ENCODE results near the gene TCEAL5.
"Not testable (repeated sequence)": the region's sequence is repeated elsewhere in the genome, so short reads cannot be mapped to it uniquely, and the experiment has no call there.

The TCEAL5 gene, protein sequence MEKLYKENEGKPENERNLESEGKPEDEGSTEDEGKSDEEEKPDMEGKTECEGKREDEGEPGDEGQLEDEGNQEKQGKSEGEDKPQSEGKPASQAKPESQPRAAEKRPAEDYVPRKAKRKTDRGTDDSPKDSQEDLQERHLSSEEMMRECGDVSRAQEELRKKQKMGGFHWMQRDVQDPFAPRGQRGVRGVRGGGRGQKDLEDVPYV

DNA sequence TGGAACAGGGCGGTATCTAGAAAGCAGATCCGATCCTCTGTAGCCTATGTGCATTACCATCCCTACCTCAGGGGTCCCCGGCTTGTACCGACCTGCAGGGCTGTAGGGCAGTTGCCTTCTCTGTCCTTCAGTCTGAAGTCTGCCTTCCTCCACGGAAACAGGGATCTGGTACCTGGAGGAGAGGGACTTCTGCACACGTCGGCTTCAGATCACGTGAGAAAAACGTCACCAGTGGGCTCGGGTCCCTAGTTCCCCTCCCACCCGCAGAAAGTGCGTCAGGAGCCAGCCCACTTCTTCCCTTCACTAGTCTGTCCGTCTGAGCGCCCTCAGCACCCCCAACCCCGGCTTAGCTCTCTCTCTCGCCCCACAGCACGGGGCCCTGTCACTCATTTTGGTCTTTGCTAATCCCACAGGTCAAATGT is at the start of gene TCEAL5:
Gene TCEAL5 (minus strand): TSS at position 170 of the 422 bp plus-strand sequence. CDS start 2,187 bp downstream, outside the sequence.
- DNase-seq (ENCODE audit: low read depth, low spot score), result no peak

- no peak for DNase-seq (ENCODE audit: low read depth, low spot score)
Measured at GRCh38 chrX:103311399-103311780, 34.8 kb upstream of the TCEAL5 start.

GRCh38 chrX:103310555-103311398 is 34.2 kb upstream of the TCEAL5 start, which contains the start of gene BEX2:
Gene BEX2, minus strand, starts transcription at chrX:103310990. Its CDS starts 1,014 bp downstream, at chrX:103309976.
- peak; percentile 30 for DNase-seq (ENCODE audit: low read depth, low spot score)

- DNase-seq (ENCODE audit: low read depth, low spot score), result no peak
Measured at GRCh38 chrX:103309860-103310554, 33.5 kb upstream of the TCEAL5 start.

- DNase-seq (ENCODE audit: low read depth, low spot score), result not testable (repeated sequence)
Measured at GRCh38 chrX:103305666-103306065, 29.1 kb upstream of the TCEAL5 start.

DNA sequence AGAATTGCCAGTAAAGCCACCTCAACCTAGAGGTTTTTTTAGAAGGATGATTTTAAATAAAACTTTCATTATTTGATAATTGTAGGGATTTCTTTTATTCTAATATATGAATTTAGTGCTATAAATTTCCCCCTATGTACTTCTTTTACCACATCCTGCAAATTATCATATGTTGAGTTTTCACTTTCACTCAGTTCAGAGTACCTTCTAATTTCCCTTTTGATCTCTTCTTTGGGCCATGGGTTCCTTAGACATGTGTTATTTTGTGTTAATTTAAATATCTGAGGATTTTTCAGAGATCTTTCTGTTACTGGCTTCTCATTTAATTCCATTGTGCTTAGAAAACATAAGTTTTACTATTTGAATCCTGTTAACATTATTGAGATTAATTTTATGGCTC is 28.2 kb upstream of the TCEAL5 start:
- no peak for DNase-seq (ENCODE audit: low read depth, low spot score)

DNA sequence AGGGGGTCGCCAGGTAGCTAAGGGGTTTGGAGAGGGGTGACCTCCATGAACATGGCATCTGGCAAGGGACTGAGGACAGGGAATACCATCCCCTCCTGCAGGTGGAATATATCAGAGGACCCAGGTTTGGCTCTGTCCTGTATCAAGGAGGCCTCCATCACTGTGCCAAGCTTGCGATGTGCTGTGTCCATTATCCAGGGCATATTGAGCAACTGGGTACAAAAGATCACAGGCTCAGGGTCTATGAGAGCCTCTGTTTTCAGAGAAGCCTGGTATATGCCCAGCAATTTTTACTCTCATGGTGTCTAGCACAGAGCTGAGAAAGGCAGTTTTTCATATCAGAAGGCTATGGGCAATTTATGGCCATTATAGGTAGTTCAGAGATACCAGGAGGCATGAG is 16.6 kb upstream of the TCEAL5 start:
- DNase-seq (ENCODE audit: low read depth, low spot score), result no peak

DNA sequence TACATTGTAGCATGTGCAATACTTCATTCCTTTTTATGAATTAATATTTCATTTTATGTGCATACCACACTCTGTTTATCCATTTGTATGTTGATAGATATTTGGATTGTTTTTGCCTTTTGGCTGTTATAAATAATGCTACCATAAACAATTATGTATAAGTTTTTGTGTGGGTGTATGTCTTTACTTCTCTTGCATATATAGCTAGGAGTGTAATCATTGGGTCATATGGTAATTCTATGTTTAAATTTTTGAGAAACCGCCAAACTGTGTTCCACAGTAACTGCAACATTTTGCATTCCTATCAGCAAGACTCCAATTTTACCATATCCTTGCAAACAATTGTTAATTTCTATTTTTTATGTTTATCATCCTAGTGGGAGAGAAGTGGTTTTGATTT is 3.1 kb upstream of the TCEAL5 start:
- no peak for DNase-seq (ENCODE audit: low read depth, low spot score)

DNA sequence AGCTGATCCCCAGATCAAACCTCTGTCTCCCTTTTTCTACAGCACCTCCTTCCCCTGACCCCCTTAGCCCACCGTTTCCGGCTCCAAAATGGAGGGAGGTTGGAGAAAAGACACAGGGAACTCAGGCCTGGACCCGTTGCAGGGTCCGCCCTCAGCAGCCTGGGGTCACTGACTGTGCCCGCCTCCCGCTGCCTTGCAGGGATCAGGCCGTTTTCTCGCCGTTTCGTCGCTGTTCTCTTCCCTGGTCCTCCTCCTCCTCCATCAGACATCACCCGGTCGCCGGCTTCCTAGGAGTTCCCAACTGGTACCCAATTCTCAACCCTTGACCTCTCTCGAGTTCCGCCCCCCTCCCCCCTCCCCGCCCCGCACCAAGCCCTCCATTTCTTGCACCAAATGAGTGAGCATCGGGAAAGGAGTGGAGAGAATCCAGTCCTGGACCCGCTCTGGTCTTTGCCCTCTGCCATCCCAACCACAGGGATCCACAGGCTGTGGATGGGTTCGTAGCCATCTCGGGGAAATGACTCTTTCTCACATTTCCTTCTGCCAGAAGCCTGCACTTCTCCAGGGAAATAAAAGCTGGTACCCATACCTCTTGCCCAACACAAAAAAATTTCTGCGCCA is 493 bp downstream of the TCEAL5 start:
- DNase-seq (ENCODE audit: low read depth, low spot score), result no peak

DNA sequence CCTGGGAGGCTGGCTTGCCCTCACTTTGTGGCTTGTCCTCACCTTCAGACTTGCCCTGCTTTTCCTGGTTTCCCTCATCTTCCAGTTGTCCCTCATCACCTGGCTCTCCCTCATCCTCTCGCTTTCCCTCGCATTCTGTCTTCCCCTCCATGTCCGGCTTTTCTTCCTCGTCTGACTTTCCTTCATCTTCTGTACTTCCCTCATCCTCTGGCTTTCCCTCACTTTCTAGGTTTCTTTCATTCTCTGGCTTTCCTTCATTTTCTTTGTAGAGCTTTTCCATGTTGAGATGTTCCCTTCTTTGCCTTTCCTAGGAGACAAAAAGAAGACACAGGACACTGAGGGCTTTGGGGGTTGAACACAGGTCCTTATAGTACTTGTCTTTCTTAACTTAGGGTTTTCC is 2.3 kb downstream of the TCEAL5 start:
- no peak for DNase-seq (ENCODE audit: low read depth, low spot score)

DNA sequence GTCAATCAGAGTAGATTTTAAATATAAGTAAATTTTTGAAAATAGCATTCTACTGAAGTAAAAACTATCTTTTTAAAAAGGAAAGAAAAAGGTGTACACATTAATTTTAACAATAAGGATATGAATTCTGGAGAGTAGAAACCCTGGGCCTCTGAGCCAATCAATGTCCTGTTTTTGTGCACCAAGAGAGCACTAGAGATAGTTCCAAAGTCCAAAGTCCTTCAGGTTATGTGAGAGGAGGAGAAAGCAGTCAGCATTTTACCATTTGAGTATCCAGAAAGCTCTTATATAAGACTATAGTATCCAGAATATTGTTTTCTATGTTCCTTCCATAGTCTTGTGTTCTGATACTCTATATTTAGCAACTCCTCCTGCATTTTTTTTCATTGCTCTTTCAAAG is 18.3 kb downstream of the TCEAL5 start:
- DNase-seq (ENCODE audit: low read depth, low spot score), result no peak

DNA sequence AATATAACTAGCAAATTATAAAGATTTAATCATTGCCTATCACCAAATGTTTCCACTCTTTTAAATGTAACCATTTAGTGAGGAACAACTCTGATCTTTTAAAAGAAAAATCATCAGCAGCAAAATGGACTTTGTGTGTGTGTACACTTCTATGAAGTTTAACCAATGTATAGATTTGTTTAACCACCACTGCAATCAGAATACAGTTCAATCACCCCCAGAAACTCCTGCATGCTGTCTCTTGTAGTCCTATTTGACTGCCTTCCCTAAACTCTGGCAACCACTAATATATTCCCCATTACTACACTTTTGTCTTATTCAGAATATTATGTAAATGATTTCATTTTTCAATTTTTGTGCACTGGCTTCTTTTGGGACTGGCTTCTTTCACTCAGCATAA is 19.9 kb downstream of the TCEAL5 start:
- DNase-seq (ENCODE audit: low read depth, low spot score), result no peak

DNA sequence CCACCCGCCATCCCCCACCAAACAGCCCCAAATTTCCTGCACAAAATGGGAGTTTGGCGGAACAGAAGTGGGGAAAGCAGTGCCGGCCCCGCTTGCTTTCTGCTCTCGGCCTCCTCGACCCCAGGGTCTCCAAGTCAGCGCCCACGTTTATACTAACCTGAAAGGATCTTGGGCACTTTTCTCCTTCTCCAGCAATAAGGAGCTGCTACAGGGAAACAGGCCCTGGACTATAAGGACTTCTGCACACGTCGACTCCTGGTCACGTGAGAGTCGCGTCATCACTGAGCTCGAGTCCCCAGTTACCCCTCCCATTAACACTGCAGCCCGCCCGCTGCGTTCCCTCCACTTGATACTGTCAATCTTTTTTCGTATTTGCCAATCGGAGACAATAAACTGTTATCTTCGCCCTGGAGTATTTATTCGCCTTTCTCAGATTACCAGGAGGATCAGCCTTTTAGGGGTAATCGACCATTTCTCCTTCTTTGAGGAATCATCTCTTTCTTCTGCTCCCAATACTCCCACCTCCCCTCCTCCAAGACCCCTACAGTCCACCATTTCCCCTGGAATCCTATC is 21.5 kb downstream of the TCEAL5 start, which contains the start of gene TCEAL8:
Gene TCEAL8 (minus strand): TSS at position 235 of the 573 bp plus-strand sequence. CDS start 1,176 bp downstream, outside the sequence.
- DNase-seq (ENCODE audit: low read depth, low spot score), result peak; percentile 64

DNA sequence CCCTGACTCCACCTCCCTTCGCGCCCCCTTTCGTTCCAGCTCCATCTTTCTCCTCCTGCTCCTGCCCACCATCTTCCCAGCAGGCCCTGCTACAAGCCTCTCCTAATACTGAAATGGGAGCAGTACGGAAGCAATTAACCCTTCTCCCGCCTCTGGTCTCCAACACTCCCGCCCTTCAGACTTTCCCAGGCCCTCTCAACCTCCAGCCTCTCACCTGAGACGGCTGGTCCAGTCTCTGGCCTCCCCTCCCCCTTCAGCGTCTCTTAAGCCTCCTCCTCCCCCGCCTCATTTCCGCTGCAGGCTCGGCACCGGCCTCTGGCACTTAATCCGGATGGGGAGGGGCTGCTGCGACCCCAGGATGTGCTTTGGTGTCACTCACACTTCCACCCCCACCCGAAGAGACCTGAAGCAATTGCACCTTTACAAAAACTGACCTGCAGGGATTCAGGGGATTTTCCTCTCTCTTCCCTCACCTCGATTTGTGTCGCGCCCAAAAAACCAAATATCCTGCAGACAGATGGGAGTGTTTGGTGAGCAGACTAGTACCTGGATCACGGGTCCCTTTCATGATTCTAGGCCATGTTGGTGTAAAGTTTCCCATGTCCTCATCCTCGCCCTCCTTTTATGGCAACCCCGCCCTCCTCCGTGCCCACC is 22.3 kb downstream of the TCEAL5 start:
- DNase-seq (ENCODE audit: low read depth, low spot score), result peak; percentile 74

GRCh38 chrX:103253608-103254007 is 22.9 kb downstream of the TCEAL5 start:
- no peak for DNase-seq (ENCODE audit: low read depth, low spot score)

DNA sequence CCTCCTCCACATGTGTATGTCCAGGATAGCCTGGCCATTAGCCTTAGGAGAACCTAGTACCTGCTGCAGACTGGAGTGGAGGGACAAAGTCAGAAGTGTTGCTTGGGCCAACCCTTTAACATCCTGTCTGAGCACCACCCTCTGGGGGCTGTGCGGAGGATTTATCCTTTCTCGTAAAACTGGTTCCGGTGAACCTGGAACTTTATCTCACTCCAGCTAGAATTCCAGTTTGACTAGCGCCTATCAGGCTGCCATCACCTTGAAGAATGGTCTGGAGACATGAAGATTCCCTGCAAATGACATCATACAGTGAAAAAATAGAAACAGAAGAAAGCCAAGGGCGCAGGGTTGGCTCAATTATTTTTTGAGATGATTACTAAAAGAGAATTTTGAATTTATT is 25.6 kb downstream of the TCEAL5 start:
- no peak for DNase-seq (ENCODE audit: low read depth, low spot score)

DNA sequence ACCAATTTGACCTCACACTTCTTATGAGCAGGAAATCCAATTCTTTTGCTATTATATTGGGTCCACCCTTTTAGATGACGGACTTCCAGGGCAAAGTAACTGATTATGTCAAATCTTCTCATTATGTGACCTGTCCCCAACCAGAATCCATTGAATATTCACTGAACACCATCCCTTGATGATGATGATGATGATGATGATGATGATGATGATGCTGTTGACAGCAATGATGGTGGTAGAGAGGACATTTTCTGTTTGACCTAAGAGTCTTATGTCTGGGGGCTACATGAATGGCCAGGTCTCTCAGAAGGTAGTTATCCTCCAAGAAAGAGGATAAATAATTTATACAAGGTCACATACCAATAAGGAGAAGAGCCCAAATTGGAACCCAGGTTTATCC is 26.7 kb downstream of the TCEAL5 start:
- DNase-seq (ENCODE audit: low read depth, low spot score), result no peak

DNA sequence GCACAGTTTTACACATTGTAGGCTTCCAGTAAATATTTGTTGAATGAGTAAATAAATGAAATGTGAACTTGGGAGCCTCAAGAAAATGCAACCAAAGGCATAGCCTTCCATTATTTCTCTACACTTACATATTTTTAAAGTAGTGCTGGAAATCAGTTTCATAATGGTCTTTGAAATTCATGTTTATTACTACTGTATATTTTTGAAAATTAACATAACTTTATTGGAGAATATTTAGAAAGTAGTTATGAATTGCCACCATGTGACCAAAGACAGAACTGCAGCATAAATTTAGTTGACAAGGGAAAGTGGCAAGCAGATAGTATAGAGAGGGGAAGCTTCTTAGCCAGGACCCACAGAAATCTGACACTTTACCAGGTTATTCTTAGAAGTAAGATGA is 28.0 kb downstream of the TCEAL5 start:
- no peak for DNase-seq (ENCODE audit: low read depth, low spot score)

- no peak for DNase-seq (ENCODE audit: low read depth, low spot score)
Measured at GRCh38 chrX:103240155-103240554, 36.4 kb downstream of the TCEAL5 start.

GRCh38 chrX:103236296-103236695 is 40.3 kb downstream of the TCEAL5 start:
- DNase-seq (ENCODE audit: low read depth, low spot score), result no peak

DNA sequence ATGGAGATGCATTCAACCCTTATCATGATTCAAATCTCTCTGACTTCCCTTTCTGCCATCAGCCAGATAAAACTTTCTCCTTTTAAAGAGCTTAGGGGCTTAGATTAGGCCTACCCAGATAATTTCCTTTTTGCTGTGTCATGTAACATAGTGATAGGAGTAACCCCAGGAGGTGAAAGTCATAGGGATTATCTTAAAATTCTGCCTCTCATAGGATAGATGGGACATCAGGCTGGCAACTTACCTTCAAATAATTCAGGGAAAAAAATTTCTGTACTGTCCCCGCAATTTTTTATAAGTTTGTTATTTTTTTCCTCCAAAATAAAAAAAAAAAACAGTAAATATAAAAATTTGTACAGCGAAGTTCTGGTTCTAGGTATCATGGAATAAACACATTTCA is 40.9 kb downstream of the TCEAL5 start:
- not testable (repeated sequence) for DNase-seq (ENCODE audit: low read depth, low spot score)
